K562 (cell line): Measurements from ENCODE around the gene PDLIM4. TPM values are rescaled to one million over a fixed set of nuclear protein-coding genes. Genes with fewer than 3 reads are reported as not detected.

ENCODE experiments used
- ARID1B ChIP-seq: fragments of 450-650 bp; IDR thresholded peaks from 2 replicates; pipeline ENCODE4 v1.6.1; 2016; ENCODE audit warnings: antibody characterized with exemption, mild to moderate bottlenecking, inconsistent platforms
- ARNT ChIP-seq, 2 experiments: fragments of 450-650 bp; IDR thresholded peaks; 2 replicates each; pipeline ENCODE4 v1.6.1; 2016; ENCODE audit warnings: mild to moderate bottlenecking in 1 of 2
- CCAR2 ChIP-seq: fragments of 200-400 bp; formaldehyde crosslinking; IDR thresholded peaks from 2 replicates; pipeline ENCODE4 v1.6.1; 2017; ENCODE audit warnings: mild to moderate bottlenecking, low read depth, low read length
- COPS2 ChIP-seq: fragments of 450-650 bp; conservative IDR thresholded peaks from 2 replicates; pipeline ENCODE4 v1.6.1; 2016; ENCODE audit warnings: mild to moderate bottlenecking, moderate library complexity
- ERF ChIP-seq: fragments of 450-650 bp; formaldehyde crosslinking; IDR thresholded peaks from 2 replicates; pipeline ENCODE4 v1.4.0; 2020; ENCODE audit warnings: mild to moderate bottlenecking, mixed read lengths
- GATA2 ChIP-seq: sonication (generic); formaldehyde crosslinking; IDR thresholded peaks from 2 replicates; pipeline ENCODE4 v1.4.0; 2020; ENCODE audit warnings: mild to moderate bottlenecking, missing genetic modification reagents
- GATAD2B ChIP-seq: fragments of 450-650 bp; IDR thresholded peaks from 2 replicates; pipeline ENCODE4 v1.6.1; 2017; ENCODE audit warnings: mild to moderate bottlenecking, borderline replicate concordance
- JUN ChIP-seq, 2 experiments: sonication (generic) in 1 of 2; formaldehyde crosslinking in 1 of 2; IDR thresholded peaks; 2 replicates each; pipeline versions ENCODE4 v1.6.1 to v1.8.0; 2012 to 2022; ENCODE audit warnings: borderline replicate concordance in 2 of 2, mild to moderate bottlenecking in 2 of 2, improper control_type of control experiment in 1 of 2, low read depth in 1 of 2, low read length in 1 of 2, missing genetic modification reagents in 1 of 2
- KLF13 ChIP-seq: fragments of 450-650 bp; IDR thresholded peaks from 2 replicates; pipeline ENCODE4 v1.6.1; 2016; ENCODE audit warnings: missing genetic modification characterization, low read depth, mild to moderate bottlenecking, missing compliant biosample characterization, moderate library complexity, borderline replicate concordance
- MAFK ChIP-seq: IDR thresholded peaks from 2 replicates; pipeline ENCODE4 v1.6.1; 2011; ENCODE audit warnings: low read length, improper control_type of control experiment
- NFIC ChIP-seq: fragments of 450-650 bp; IDR thresholded peaks from 2 replicates; pipeline ENCODE4 v1.6.1; 2017; ENCODE audit warnings: mild to moderate bottlenecking, inconsistent platforms
- POLR2B ChIP-seq: fragments of 450-650 bp; IDR thresholded peaks from 2 replicates; pipeline ENCODE4 v1.6.1; 2018; ENCODE audit warnings: low read depth; ENCODE audit not compliant: partially characterized antibody
- POLR2H ChIP-seq: IDR thresholded peaks from 2 replicates; pipeline ENCODE4 v1.6.1; 2016; ENCODE audit warnings: missing genetic modification characterization, low read depth, mild to moderate bottlenecking, control low read depth, missing compliant biosample characterization, moderate library complexity
- PPARD ChIP-seq: fragments of 250-450 bp; sonication (Bioruptor Pico); IDR thresholded peaks from 2 replicates; pipeline ENCODE4 v1.8.0; 2022; ENCODE audit warnings: inconsistent platforms, mild to moderate bottlenecking, moderate library complexity
- PYGO2 ChIP-seq: fragments of 450-650 bp; IDR thresholded peaks from 2 replicates; pipeline ENCODE4 v1.6.1; 2016; ENCODE audit warnings: mild to moderate bottlenecking, missing genetic modification characterization, moderate library complexity, missing compliant biosample characterization
- SMAD2 ChIP-seq: fragments of 150-350 bp; IDR thresholded peaks from 2 replicates; pipeline ENCODE4 v1.6.1; 2014; ENCODE audit warnings: low read depth, mild to moderate bottlenecking, low read length
- SREBF2 ChIP-seq: sonication (generic); formaldehyde crosslinking; IDR thresholded peaks from 2 replicates; pipeline ENCODE4 v1.4.0; 2020; ENCODE audit warnings: mild to moderate bottlenecking, missing genetic modification reagents
- THRA ChIP-seq: fragments of 450-650 bp; IDR thresholded peaks from 2 replicates; pipeline ENCODE4 v1.6.1; 2017; ENCODE audit warnings: mild to moderate bottlenecking, moderate library complexity
- ZC3H8 ChIP-seq: fragments of 450-650 bp; IDR thresholded peaks from 2 replicates; pipeline ENCODE4 v1.6.1; 2017
- ZFP1 ChIP-seq: fragments of 450-650 bp; formaldehyde crosslinking; IDR thresholded peaks from 2 replicates; pipeline ENCODE4 v1.4.0; 2020; ENCODE audit warnings: mild to moderate bottlenecking, mixed read lengths
- ZNF24 ChIP-seq: fragments of 450-650 bp; IDR thresholded peaks from 2 replicates; pipeline ENCODE4 v1.6.1; 2016
- ZNF830 ChIP-seq: fragments of 250-450 bp; sonication (Bioruptor Pico); IDR thresholded peaks from 2 replicates; pipeline ENCODE4 v1.5.0; 2021; ENCODE audit warnings: mild to moderate bottlenecking
- polyA plus RNA-seq, 8 experiments: library from polyadenylated mRNA; depleted of rRNA in 4 of 8; stranded (reverse) in 5 of 8; unstranded in 3 of 8; fragments of >200 nt; fragmentation: Nextera tagmentation in 2 of 8; fragmentation: Illumina TruSeq in 1 of 8; extraction: Ambion mirVana in 2 of 8; extraction: Trizol in 1 of 8; gene quantifications; 2 replicates each; pipeline versions ENCODE4 v1.2.1 to v1.2.3, GENCODE V29; 2011 to 2014; ENCODE audit warnings: inconsistent platforms in 1 of 8, missing spikeins in 1 of 8
- total RNA-seq, 7 experiments: library from RNA; depleted of rRNA in 6 of 7; stranded (reverse); fragments of >200 nt in 6 of 7; fragmentation: Illumina TruSeq in 2 of 7; extraction: Trizol in 2 of 7; gene quantifications; 2 replicates each; pipeline versions ENCODE4 v1.2.1 to v1.2.3, GENCODE V29; 2011 to 2021; ENCODE audit warnings: low replicate concordance in 1 of 7
- TF ChIP-seq, protein P1 (sequence below): fragments of 450-650 bp; IDR thresholded peaks from 2 replicates; pipeline ENCODE4 v1.6.1; 2018; ENCODE audit warnings: mild to moderate bottlenecking, low read depth; ENCODE audit not compliant: partially characterized antibody
- TF ChIP-seq, protein P2 (sequence below): fragments of 250-450 bp; sonication (Bioruptor Pico); IDR thresholded peaks from 2 replicates; pipeline ENCODE4 v1.8.0; 2021; ENCODE audit warnings: borderline replicate concordance, mild to moderate bottlenecking, moderate library complexity; ENCODE audit not compliant: poor library complexity, severe bottlenecking
- TF ChIP-seq, protein P3 (sequence below), 2 experiments: IDR thresholded peaks; 2 replicates each; pipeline ENCODE4 v1.6.1; 2011; ENCODE audit warnings: borderline replicate concordance in 1 of 2, control low read depth in 1 of 2, low read depth in 1 of 2, low read length in 1 of 2, mild to moderate bottlenecking in 1 of 2, mixed read lengths in 1 of 2, moderate library complexity in 1 of 2; ENCODE audit not compliant: insufficient read depth in 1 of 2, insufficient read length in 1 of 2, poor library complexity in 1 of 2, severe bottlenecking in 1 of 2; ENCODE audit errors: extremely low read depth in 1 of 2

The PDLIM4 gene
- total and polyA plus RNA-seq, 9 of the 15 experiments (the other 6 are each of a cell fraction or from before 2014, with no cell fraction given) = 0.28 to 32.8 (median 13.1) TPM

GRCh38 chr5:132293992-132294727, 36.7 kb downstream of the PDLIM4 start, which contains the start of gene SLC22A4 (continued):
- TF ChIP-seq, protein P1, sequence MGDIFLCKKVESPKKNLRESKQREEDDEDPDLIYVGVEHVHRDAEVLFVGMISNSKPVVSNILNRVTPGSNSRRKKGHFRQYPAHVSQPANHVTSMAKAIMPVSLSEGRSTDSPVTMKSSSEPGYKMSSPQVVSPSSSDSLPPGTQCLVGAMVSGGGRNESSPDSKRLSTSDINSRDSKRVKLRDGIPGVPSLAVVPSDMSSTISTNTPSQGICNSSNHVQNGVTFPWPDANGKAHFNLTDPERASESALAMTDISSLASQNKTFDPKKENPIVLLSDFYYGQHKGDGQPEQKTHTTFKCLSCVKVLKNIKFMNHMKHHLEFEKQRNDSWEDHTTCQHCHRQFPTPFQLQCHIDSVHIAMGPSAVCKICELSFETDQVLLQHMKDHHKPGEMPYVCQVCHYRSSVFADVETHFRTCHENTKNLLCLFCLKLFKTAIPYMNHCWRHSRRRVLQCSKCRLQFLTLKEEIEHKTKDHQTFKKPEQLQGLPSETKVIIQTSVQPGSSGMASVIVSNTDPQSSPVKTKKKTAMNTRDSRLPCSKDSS = no peak
- TF ChIP-seq NFIC (peak; percentile 4; the same call in 1 of the 2 replicates), ZNF24 (no peak), JUN (IDR thresholded peaks at IDR 0.05; ENCODE audit: borderline replicate concordance, low read depth, low read length) (no peak), JUN (CRISPR knock-in tag; IDR thresholded peaks at IDR 0.05; ENCODE audit: borderline replicate concordance) (peak; percentile 22; the same call in 1 of the 2 replicates), ARNT (IDR thresholded peaks at IDR 0.05) (0 out of 4 replicates have a peak, but pooled peaks of 1 of the 2 experiments have one; percentile 27), PPARD (no peak), MAFK (no peak), SREBF2 (CRISPR knock-in tag) (no peak), GATAD2B (peak; percentile 21; the same call in 1 of the 2 replicates), SMAD2 (no peak), CCAR2 (no peak), POLR2B (peak; percentile 72), ZNF830 (CRISPR knock-in tag) (no peak), ZC3H8 (no peak), ZFP1 (CRISPR knock-in tag) (no peak), COPS2 (no peak), POLR2H (tag) (0 out of 2 replicates have a peak, but pooled peaks have one; percentile 43), PYGO2 (tag) (no peak), ERF (CRISPR knock-in tag) (no peak), KLF13 (tag) (peak; percentile 62; the same call in 1 of the 2 replicates), ARID1B (no peak), THRA (no peak), GATA2 (CRISPR knock-in tag) (no peak)
- TF ChIP-seq, protein P2, sequence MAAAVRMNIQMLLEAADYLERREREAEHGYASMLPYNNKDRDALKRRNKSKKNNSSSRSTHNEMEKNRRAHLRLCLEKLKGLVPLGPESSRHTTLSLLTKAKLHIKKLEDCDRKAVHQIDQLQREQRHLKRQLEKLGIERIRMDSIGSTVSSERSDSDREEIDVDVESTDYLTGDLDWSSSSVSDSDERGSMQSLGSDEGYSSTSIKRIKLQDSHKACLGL = peak; percentile 28
- TF ChIP-seq, protein P3, sequence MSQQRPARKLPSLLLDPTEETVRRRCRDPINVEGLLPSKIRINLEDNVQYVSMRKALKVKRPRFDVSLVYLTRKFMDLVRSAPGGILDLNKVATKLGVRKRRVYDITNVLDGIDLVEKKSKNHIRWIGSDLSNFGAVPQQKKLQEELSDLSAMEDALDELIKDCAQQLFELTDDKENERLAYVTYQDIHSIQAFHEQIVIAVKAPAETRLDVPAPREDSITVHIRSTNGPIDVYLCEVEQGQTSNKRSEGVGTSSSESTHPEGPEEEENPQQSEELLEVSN (IDR thresholded peaks at IDR 0.05; ENCODE audit: borderline replicate concordance in 1 of 2, extremely low read depth in 1 of 2, insufficient read depth in 1 of 2, insufficient read length in 1 of 2, low read depth in 1 of 2, low read length in 1 of 2, poor library complexity in 1 of 2, severe bottlenecking in 1 of 2) = peak; percentile 39 to 84
